Measurements from ENCODE around the gene PPARD.

PPARD gene

DNA sequence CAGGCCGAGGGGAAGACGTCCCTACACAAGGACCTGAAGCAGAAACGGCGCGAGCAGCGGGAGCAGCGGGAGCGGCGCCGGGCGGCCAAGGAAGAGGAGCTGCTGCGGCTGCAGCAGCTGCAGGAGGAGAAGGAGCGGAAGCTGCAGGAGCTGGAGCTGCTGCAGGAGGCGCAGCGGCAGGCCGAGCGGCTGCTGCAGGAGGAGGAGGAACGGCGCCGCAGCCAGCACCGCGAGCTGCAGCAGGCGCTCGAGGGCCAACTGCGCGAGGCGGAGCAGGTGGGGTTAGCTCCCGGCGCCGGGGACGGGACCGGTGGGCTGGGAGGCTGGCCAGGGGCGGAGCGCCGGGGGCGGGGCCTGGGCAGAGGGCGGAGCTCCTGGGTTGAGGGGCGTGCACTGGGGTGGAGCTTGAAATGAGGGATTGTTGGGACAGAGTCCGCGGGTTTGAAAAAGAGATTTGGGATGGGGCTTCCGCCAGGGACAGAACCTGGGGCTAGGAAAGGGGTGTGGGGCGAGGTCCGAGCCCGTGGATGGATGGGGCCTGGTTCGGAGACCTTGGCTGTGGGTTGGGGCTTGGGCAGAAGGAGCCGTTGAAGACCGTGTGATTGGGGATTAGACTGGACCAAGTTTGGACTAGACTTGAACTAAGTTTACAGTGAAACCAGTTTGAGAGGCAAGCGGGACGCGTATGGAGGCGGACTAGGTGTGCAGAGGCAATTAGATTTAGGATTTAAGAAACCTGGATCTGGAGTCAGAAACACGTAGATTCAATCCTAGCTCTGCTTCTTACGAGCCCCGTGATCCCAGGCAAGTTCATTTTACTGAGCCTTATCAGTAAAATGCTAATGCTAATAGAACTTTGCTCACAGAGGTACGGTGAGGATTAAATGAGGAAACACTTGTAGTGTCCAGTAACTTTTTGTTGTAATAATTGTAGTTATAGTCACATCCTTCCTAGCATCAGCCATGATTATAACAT is 23.9 kb upstream of the PPARD start:
- peak; percentile 96 for DNase-seq (ENCODE audit: extremely low spot score)
- TF ChIP-seq, protein P1, sequence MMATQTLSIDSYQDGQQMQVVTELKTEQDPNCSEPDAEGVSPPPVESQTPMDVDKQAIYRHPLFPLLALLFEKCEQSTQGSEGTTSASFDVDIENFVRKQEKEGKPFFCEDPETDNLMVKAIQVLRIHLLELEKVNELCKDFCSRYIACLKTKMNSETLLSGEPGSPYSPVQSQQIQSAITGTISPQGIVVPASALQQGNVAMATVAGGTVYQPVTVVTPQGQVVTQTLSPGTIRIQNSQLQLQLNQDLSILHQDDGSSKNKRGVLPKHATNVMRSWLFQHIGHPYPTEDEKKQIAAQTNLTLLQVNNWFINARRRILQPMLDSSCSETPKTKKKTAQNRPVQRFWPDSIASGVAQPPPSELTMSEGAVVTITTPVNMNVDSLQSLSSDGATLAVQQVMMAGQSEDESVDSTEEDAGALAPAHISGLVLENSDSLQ (IDR thresholded peaks at IDR 0.05) = peak; percentile 46; the same call in 1 of the 2 replicates
- TF ChIP-seq NFRKB (IDR thresholded peaks at IDR 0.05) (no peak), L3MBTL2 (conservative IDR thresholded peaks at IDR 0.05) (peak; percentile 74)
- ChIA-PET CTCF (interaction anchor here (0.8 to 1.1 kb wide), 4 partner anchors 9 to 135 kb away, joined by 3 to 7 read pairs (median 4); no protein-coding TSS in a partner anchor), POLR2A (interaction anchor here (0.7 to 1.8 kb wide), 14 partner anchors 9 to 153 kb away, joined by 3 to 9 read pairs (median 4); partner anchors contain the start of genes DEF6, FANCE, PPARD and RPL10A)

DNA sequence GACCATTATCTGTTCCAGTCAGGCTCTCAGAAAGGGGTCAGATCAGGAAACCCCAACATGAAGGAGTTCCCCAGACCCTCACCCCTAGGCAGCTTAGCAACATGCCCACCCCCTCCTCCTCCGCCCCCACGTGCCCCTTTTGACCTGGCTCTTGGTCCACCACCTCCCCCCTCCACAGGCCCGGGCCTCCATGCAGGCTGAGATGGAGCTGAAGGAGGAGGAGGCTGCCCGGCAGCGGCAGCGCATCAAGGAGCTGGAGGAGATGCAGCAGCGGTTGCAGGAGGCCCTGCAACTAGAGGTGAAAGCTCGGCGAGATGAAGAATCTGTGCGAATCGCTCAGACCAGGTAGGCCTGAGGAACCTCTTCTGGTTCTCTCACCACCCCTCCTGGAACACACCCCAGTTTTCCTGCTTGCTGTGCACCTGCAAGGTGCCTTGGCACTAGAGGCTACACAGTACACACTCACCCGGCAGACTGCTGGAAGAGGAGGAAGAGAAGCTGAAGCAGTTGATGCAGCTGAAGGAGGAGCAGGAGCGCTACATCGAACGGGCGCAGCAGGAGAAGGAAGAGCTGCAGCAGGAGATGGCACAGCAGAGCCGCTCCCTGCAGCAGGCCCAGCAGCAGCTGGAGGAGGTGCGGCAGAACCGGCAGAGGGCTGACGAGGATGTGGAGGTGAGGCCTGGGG is 22.9 kb upstream of the PPARD start:
- no peak for TF ChIP-seq BHLHE40 (IDR thresholded peaks at IDR 0.05; ENCODE audit: borderline replicate concordance)
- TF ChIP-seq ARNT (IDR thresholded peaks at IDR 0.05) = no peak
- TF ChIP-seq CTBP1 (IDR thresholded peaks at IDR 0.05; ENCODE audit: borderline replicate concordance) = no peak
- TF ChIP-seq, protein P1 (IDR thresholded peaks at IDR 0.05) = no peak
- TF ChIP-seq SUZ12 (IDR thresholded peaks at IDR 0.05) = no peak
- TF ChIP-seq SP1 (IDR thresholded peaks at IDR 0.05) = no peak
- TF ChIP-seq FOXA1 (IDR thresholded peaks at IDR 0.05) = no peak
- no peak for TF ChIP-seq ELF4 (IDR thresholded peaks at IDR 0.05)
- no peak for TF ChIP-seq TARDBP (IDR thresholded peaks at IDR 0.05)
- TF ChIP-seq ZNF384 (IDR thresholded peaks at IDR 0.05) = no peak
- no peak for TF ChIP-seq FOXK2 (IDR thresholded peaks at IDR 0.05)
- TF ChIP-seq HDGF (IDR thresholded peaks at IDR 0.05; ENCODE audit: borderline replicate concordance) = no peak
- no peak for TF ChIP-seq FOXM1 (IDR thresholded peaks at IDR 0.05; ENCODE audit: borderline replicate concordance)
- TF ChIP-seq NFRKB (IDR thresholded peaks at IDR 0.05) = no peak
- TF ChIP-seq LEF1 (IDR thresholded peaks at IDR 0.05; ENCODE audit: borderline replicate concordance) = no peak
- TF ChIP-seq L3MBTL2 (conservative IDR thresholded peaks at IDR 0.05) = no peak
- no peak for DNase-seq (ENCODE audit: extremely low spot score)
- ChIA-PET CTCF (interaction anchor here (1.8 kb wide), 1 partner anchor 22 kb away, joined by 5 read pairs; the partner anchor contains the start of gene PPARD), POLR2A (interaction anchor here (0.6 to 1.8 kb wide), 5 partner anchors 8 to 1990 kb away, joined by 3 to 9 read pairs (median 5); partner anchors contain the start of genes PPARD and ZNF76)

DNA sequence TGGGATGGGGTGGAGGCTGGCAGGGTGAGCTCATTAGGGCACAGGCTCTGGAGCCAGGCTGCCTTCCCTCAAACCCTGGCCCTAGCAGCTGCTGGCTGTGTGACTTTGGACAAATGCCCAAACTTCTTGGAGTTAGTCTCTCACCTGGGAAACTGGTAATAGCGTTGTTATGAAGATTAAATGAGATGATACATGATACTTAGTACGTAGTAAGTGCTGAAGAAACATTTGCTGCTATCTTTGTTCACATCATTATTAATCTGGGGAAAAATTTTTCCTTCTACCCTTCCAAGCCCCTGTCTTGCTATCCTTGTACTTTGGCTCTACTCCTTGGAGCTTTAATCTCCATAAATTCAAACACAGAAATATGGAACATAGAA is 22.3 kb upstream of the PPARD start:
- DNase-seq (ENCODE audit: extremely low spot score) = no peak
- CTCF ChIA-PET = interaction anchor here (1.8 kb wide), 1 partner anchor 22 kb away, joined by 5 read pairs; the partner anchor contains the start of gene PPARD
- TF ChIP-seq NFRKB (IDR thresholded peaks at IDR 0.05) (no peak), SUZ12 (IDR thresholded peaks at IDR 0.05) (no peak), TARDBP (IDR thresholded peaks at IDR 0.05) (no peak), FOXK2 (IDR thresholded peaks at IDR 0.05) (no peak), FOXA1 (IDR thresholded peaks at IDR 0.05) (no peak), SP1 (IDR thresholded peaks at IDR 0.05) (no peak), HDGF (IDR thresholded peaks at IDR 0.05; ENCODE audit: borderline replicate concordance) (no peak), BHLHE40 (IDR thresholded peaks at IDR 0.05; ENCODE audit: borderline replicate concordance) (no peak), ARNT (IDR thresholded peaks at IDR 0.05) (no peak), FOXM1 (IDR thresholded peaks at IDR 0.05; ENCODE audit: borderline replicate concordance) (no peak), CTBP1 (IDR thresholded peaks at IDR 0.05; ENCODE audit: borderline replicate concordance) (no peak), L3MBTL2 (conservative IDR thresholded peaks at IDR 0.05) (no peak), ELF4 (IDR thresholded peaks at IDR 0.05) (no peak), LEF1 (IDR thresholded peaks at IDR 0.05; ENCODE audit: borderline replicate concordance) (no peak), ZNF384 (IDR thresholded peaks at IDR 0.05) (no peak)
- TF ChIP-seq, protein P1 (IDR thresholded peaks at IDR 0.05) = no peak
- POLR2A ChIA-PET = interaction anchor here (0.6 to 0.8 kb wide), 2 partner anchors 61 to 1991 kb away, joined by 3 read pairs; partner anchors contain the start of gene ZNF76

DNA sequence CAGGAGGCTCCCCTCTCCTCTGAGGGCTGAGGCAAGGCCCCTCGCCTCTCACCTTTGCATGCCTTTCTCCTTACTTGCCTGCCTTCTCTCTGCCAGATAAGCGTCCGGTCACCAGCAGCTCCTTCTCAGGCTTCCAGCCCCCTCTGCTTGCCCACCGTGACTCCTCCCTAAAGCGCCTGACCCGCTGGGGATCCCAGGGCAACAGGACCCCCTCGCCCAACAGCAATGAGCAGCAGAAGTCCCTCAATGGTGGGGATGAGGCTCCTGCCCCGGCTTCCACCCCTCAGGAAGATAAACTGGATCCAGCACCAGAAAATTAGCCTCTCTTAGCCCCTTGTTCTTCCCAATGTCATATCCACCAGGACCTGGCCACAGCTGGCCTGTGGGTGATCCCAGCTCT is 21.3 kb upstream of the PPARD start:
- CTCF ChIA-PET = interaction anchor here (1.8 kb wide), 1 partner anchor 21 kb away, joined by 5 read pairs; the partner anchor contains the start of gene PPARD
- TF ChIP-seq ARNT (IDR thresholded peaks at IDR 0.05) = no peak
- no peak for TF ChIP-seq LEF1 (IDR thresholded peaks at IDR 0.05; ENCODE audit: borderline replicate concordance)
- no peak for DNase-seq (ENCODE audit: extremely low spot score)
- POLR2A ChIA-PET = no interaction called here

DNA sequence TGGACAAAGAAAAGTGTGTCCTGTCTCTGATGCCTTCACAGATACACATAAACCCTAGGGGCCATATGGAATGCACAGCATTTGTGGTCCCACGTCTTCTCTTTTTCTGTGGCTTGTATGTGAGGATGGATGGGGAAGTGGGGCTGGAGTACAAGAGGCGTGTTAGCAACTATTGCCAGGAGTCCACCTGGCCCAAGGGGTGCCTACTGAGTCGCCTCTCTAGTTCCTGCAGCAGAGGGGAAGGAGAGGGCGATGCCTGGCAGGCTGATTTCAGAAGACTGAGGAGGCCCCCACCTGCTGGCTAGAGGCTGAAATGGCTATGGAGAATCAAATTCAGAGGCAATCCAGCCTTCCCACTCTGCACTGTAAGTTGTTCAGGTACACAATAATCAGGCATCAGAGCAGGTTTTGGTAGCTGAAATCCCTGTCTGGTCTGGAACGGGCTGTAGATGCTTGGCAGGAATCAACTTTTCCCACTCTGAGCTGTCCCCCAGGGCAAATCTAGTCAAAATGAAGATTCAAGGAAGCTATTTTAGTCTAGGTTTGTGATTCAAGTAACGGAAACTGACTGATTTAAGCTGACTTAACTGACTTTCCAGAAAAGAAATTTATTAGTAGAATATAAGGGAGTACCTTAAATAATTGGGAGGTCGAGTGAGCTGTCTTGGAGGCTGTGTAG is 14.9 kb upstream of the PPARD start:
- DNase-seq (ENCODE audit: extremely low spot score) = peak; percentile 72
- POLR2A ChIA-PET = interaction anchor here (1.4 to 2.3 kb wide), 2 partner anchors 9 to 125 kb away, joined by 3 to 9 read pairs; partner anchors contain the start of gene FANCE
- CTCF ChIA-PET = interaction anchor here (0.6 to 1.4 kb wide), 9 partner anchors 9 to 122 kb away, joined by 3 to 13 read pairs (median 4); partner anchors contain the start of gene ZNF76
- TF ChIP-seq SP1 (IDR thresholded peaks at IDR 0.05) (no peak), HDGF (IDR thresholded peaks at IDR 0.05; ENCODE audit: borderline replicate concordance) (no peak), FOXK2 (IDR thresholded peaks at IDR 0.05) (no peak)
- TF ChIP-seq, protein P1 (IDR thresholded peaks at IDR 0.05) = no peak
